ENCODE measurements around the gene CAMK2D. TPM values are rescaled to one million over a fixed set of nuclear protein-coding genes. Genes with fewer than 3 reads are reported as not detected.
"Not testable (repeated sequence)": the region's sequence is repeated elsewhere in the genome, so short reads cannot be mapped to it uniquely, and the experiment has no call there.

Gene CAMK2D
- total and polyA plus RNA-seq, 2 donors: 33.8 to 125 TPM

DNA sequence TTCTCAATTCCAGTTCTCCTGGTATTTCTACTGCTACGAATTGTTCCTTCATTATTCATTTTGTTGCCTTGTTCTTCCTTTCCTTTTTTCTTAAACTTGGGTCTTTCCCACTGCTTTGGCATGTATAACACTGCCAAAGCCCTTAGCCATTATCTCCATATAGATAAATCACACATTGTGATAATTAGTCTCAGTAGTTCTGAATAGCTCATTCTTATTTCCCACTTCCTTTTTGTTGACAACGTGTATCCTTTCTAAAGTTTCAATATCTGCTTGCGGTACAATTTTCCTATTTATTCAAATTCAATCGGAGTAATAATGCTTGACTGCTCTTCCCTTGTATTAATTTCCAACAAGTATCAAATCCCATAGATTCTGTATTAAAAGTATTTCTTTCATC lies 14.5 kb upstream of the CAMK2D start:
- WGBS: 81% methylated on average over 4 of the region's 4 CpGs

GRCh38 chr4:113773756-113774155 lies 12.2 kb upstream of the CAMK2D start:
- Histone ChIP-seq H3K4me1 (ENCODE audit: insufficient read depth) (no peaks in the 10 kb centered on the region), H3K4me3 (ENCODE audit: low read depth, low read length) (no peak overlapping the region), H3K27ac (ENCODE audit: low read depth) (no peak overlapping the region), H3K36me3 (ENCODE audit: insufficient read depth) (no peaks in the 10 kb centered on the region)
- no peak for DNase-seq (ENCODE audit: extremely low spot score)
- 83% methylated on average over 3 of the region's 3 CpGs for WGBS

More for the DNA sequence above, 14.5 kb upstream of the CAMK2D start:
- H3K36me3 ChIP-seq (ENCODE audit: insufficient read depth): no peaks in the 10 kb centered on the region
- DNase-seq (ENCODE audit: extremely low spot score): no peak
- no peak overlapping the region for H3K27ac ChIP-seq (ENCODE audit: low read depth)
- H3K4me3 ChIP-seq (ENCODE audit: low read depth, low read length): no peak overlapping the region
- H3K4me1 ChIP-seq (ENCODE audit: insufficient read depth): no peaks in the 10 kb centered on the region

GRCh38 chr4:113773014-113773413 lies 11.5 kb upstream of the CAMK2D start:
- Histone ChIP-seq H3K36me3 (ENCODE audit: insufficient read depth) (no peaks in the 10 kb centered on the region), H3K27ac (ENCODE audit: low read depth) (no peak overlapping the region), H3K4me3 (ENCODE audit: low read depth, low read length) (no peak overlapping the region), H3K4me1 (ENCODE audit: insufficient read depth) (no peaks in the 10 kb centered on the region)
- no peak for DNase-seq (ENCODE audit: extremely low spot score)
- 87% methylated on average over 14 of the region's 14 CpGs for WGBS

DNA sequence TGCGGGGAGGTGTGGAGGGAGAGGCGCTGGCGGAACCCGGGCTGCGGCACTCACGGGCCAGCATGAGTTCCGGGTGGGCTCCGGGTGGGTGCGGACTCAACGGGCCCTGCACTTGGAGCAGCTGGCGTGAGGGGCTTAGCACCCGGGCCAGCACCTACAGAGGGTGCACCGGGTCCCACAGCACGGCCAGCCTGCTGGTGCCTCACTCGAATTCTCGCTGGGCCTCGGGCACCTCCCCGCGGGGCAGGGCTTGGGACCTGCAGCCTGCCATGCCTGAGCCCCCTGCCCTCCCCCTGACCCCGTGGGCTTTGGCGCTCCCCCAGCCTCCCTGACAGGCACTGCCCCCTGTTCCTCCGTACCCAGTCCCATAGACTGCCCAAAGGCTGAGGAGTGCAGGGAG lies 10.8 kb upstream of the CAMK2D start:
- 97% methylated on average over 22 of the region's 22 CpGs for WGBS
- Histone ChIP-seq H3K4me1 (ENCODE audit: insufficient read depth) (no peaks in the 10 kb centered on the region), H3K4me3 (ENCODE audit: low read depth, low read length) (no peak overlapping the region), H3K27ac (ENCODE audit: low read depth) (no peak overlapping the region), H3K36me3 (ENCODE audit: insufficient read depth) (no peaks in the 10 kb centered on the region)
- no peak for DNase-seq (ENCODE audit: extremely low spot score)

DNA sequence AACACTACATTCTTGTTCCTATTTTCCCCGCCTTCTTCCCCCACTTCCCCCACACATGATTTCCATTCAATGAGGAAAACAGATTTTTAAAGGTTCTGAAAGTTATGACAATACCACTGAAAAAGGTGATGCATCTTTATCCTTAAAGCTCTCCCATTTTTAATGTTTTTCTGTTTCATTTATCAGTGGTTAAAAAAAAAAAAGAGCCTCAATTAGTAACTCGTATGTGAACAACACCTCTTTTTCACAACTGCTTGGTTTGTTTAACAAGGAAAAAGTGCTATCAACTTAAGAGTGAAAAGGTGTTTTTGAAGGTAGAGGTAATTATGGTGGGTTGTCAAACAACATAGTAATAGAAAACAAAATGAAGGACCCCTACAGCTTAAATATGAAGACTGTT lies 8.2 kb upstream of the CAMK2D start:
- no peak overlapping the region for H3K4me3 ChIP-seq (ENCODE audit: low read depth, low read length)
- no peaks in the 10 kb centered on the region for H3K4me1 ChIP-seq (ENCODE audit: insufficient read depth)
- H3K36me3 ChIP-seq (ENCODE audit: insufficient read depth): no peaks in the 10 kb centered on the region
- WGBS: 84% methylated on average over 2 of the region's 2 CpGs
- no peak for DNase-seq (ENCODE audit: extremely low spot score)
- no peak overlapping the region for H3K27ac ChIP-seq (ENCODE audit: low read depth)

DNA sequence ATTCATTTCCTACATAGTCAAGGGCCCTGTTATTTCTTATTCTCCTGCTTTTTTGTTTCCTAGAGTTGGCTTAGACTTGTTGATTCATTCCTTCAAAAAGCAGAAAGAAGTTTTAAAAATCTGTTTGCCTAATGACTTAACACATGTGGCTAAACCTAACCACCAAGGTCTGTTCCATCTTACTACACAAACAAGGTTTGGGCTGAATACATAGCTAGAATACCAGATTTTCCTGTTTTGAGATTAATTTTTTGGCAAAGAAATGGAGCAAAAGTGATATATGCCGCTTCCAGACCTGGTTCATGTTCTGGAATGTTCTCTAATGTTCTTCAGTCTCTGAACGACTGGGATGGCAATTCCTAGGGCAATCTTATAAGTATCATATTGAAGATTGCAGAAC lies 7.4 kb upstream of the CAMK2D start:
- no peaks in the 10 kb centered on the region for H3K36me3 ChIP-seq (ENCODE audit: insufficient read depth)
- WGBS: 90% methylated on average over 2 of the region's 2 CpGs
- H3K27ac ChIP-seq (ENCODE audit: low read depth): no peak overlapping the region
- no peak overlapping the region for H3K4me3 ChIP-seq (ENCODE audit: low read depth, low read length)
- H3K4me1 ChIP-seq (ENCODE audit: insufficient read depth): no peaks in the 10 kb centered on the region
- no peak for DNase-seq (ENCODE audit: extremely low spot score)

GRCh38 chr4:113766882-113767281 lies 5.3 kb upstream of the CAMK2D start:
- no peak for DNase-seq (ENCODE audit: extremely low spot score)
- WGBS: 95% methylated on average over 2 of the region's 2 CpGs
- H3K4me1 ChIP-seq (ENCODE audit: insufficient read depth): no peaks in the 10 kb centered on the region
- no peak overlapping the region for H3K4me3 ChIP-seq (ENCODE audit: low read depth, low read length)
- no peaks in the 10 kb centered on the region for H3K36me3 ChIP-seq (ENCODE audit: insufficient read depth)
- no peak overlapping the region for H3K27ac ChIP-seq (ENCODE audit: low read depth)

DNA sequence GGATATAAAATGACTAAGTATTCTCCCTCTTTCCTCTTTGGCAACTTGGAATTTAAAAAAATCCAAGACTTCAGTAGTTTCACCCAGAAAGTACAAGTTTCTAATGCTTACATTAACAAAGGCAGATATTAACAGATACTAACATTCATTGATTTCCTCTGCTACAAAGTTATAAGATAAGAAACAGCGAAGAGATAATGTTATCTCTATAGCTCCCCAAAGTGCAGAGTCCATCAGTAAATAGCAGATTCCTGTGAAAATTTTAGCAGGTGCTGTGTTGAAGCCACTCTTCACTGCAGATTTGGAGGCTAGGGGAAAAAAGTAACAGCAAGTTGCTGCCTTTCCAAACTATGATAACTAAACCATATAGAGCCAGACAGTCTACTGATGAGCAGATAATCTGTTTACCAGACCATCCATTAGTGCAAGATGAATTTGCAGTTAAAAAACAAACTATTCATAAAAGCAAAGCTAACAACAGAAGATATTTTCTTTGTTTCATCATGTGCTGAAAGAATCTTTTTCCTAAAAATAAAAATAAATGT lies 3.3 kb upstream of the CAMK2D start:
- Histone ChIP-seq H3K4me3 (ENCODE audit: low read depth, low read length) (no peak overlapping the region), H3K27ac (ENCODE audit: low read depth) (no peak overlapping the region), H3K36me3 (ENCODE audit: insufficient read depth) (no peaks in the 10 kb centered on the region), H3K4me1 (ENCODE audit: insufficient read depth) (no peaks in the 10 kb centered on the region)
- WGBS: 74% methylated on average over 1 of the region's 1 CpG
- DNase-seq (ENCODE audit: extremely low spot score): no peak

DNA sequence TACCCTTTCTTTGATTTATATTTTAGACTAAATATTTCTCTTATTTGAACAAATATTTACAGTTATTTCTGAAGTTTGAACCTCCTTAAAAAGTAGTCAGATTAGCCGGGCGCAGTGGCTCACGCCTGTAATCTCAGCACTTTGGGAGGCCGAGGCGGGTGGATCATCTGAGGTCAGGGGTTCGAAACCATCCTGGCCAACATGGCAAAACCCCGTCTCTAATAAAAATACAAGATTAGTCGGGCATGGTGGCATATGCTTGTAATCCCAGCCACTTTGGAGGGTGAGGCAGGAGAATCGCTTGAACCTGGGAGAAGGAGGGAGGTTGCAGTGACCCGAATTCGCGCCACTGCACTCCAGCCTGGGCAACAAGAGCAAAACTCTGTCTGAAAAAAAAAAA lies 2.4 kb upstream of the CAMK2D start:
- 84% methylated on average over 12 of the region's 12 CpGs for WGBS
- not testable (repeated sequence) for H3K4me1 ChIP-seq (ENCODE audit: insufficient read depth); DNase-seq (ENCODE audit: extremely low spot score); H3K36me3 ChIP-seq (ENCODE audit: insufficient read depth); H3K4me3 ChIP-seq (ENCODE audit: low read depth, low read length); H3K27ac ChIP-seq (ENCODE audit: low read depth)

- H3K36me3 ChIP-seq (ENCODE audit: insufficient read depth): no peaks in the 10 kb centered on the region
- H3K4me3 ChIP-seq (ENCODE audit: low read depth, low read length): peak overlapping the region; percentile 65
- WGBS: 6% methylated on average over 6 of the region's 6 CpGs
- H3K27ac ChIP-seq (ENCODE audit: low read depth): peak overlapping the region; percentile 82
- DNase-seq (ENCODE audit: extremely low spot score): no peak
- H3K4me1 ChIP-seq (ENCODE audit: insufficient read depth): no peaks in the 10 kb centered on the region
These were observed 1.4 kb upstream of the CAMK2D start for GRCh38 chr4:113763029-113763285.

- Histone ChIP-seq H3K4me3 (ENCODE audit: low read depth, low read length) (peak overlapping the region; percentile 65), H3K27ac (ENCODE audit: low read depth) (peak overlapping the region; percentile 99), H3K36me3 (ENCODE audit: insufficient read depth) (no peaks in the 10 kb centered on the region), H3K4me1 (ENCODE audit: insufficient read depth) (no peaks in the 10 kb centered on the region)
- WGBS: under 1% methylated on average over 38 of the region's 38 CpGs
- DNase-seq (ENCODE audit: extremely low spot score): peak; percentile 99
These were observed 869 bp upstream of the CAMK2D start for GRCh38 chr4:113762186-113763028.

DNA sequence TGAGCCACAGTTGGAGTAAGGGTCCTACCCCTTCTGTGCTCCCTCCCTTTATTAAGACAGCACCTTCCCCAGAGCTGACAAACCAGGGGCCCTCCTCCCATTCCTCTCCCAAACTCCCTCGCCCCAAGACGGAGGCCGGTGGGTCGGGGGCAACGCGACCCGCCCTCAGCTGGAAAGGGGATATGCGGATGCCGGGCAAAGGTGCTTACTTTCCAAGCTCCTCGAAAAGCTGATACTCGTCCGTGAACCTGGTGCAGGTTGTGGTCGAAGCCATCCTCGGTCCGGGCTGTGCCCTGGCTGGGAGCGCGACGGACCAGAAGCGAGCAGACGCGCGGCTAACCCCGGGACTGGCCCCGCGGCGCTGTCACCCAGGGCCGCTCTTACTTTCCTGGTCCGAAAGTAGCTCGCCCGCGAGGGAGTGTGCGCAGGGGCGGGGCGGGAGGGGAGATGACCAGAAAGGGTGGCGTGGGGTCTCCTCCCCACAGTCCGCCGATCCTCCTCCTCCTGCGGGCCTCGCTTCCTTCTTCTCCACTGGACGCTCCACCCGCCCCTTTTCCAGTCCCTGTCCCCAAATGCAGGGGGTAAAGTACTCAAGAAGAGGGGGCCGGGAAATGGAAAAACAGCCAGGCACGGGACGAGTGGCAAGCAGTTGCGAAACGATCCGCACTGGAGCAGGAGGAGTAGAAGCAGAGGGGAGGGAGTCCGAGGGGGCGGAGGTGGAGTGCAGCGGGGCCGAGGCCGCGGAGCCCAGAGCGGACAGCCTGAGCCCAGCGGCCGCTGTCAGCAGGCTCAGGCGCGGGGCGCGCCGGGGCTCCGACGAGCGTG lies 531 bp downstream of the CAMK2D start:
- WGBS: under 1% methylated on average over 64 of the region's 64 CpGs
- peak; percentile 46 for DNase-seq (ENCODE audit: extremely low spot score)
- Histone ChIP-seq H3K27ac (ENCODE audit: low read depth) (peak overlapping the region; percentile 99), H3K36me3 (ENCODE audit: insufficient read depth) (no peaks in the 10 kb centered on the region), H3K4me3 (ENCODE audit: low read depth, low read length) (peak overlapping the region; percentile 65), H3K4me1 (ENCODE audit: insufficient read depth) (no peaks in the 10 kb centered on the region)

DNA sequence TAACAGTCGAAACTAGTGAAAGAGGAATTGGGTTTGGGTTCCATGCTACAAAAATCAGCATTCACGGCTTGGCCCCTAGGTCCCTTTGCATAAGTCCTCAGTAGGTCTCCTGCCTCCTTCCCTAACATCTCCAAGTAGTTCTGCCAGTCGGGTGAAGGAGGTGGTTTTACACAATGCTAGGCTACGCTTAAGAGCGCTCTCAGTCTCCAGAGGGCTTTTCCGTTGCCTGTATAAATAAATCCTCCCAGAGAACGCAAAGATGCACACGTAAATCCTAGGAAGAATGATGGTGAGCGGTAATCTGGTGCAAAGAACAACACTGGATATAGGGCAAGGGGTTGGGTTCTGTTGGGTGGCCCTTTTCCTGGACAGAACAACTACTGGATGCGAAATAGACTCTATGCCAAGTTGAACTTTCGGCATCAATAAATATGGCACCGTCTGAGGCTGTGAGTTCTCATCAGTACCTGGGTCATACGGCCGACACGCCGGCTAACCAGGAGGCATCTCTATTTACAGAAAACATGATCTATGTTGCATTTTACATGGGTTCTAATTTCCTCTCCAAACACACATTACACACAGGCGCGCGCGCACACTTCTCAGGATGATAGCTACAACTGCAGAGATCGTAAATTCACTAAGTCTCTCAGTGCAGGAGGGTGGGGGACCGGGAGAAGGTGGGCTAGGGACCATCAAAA lies 1.3 kb downstream of the CAMK2D start:
- peak overlapping the region; percentile 65 for H3K4me3 ChIP-seq (ENCODE audit: low read depth, low read length)
- peak overlapping the region; percentile 99 for H3K27ac ChIP-seq (ENCODE audit: low read depth)
- no peak for DNase-seq (ENCODE audit: extremely low spot score)
- no peaks in the 10 kb centered on the region for H3K36me3 ChIP-seq (ENCODE audit: insufficient read depth)
- WGBS: 1% methylated on average over 22 of the region's 22 CpGs
- H3K4me1 ChIP-seq (ENCODE audit: insufficient read depth): no peaks in the 10 kb centered on the region
